Measurements from ENCODE around the gene PRKG2. TPM values are rescaled to one million over a fixed set of nuclear protein-coding genes. Genes with fewer than 3 reads are reported as not detected.

Gene PRKG2
- polyA plus RNA-seq, 1 of the 3 experiments (the other 2 are of a cell fraction): not detected

DNA sequence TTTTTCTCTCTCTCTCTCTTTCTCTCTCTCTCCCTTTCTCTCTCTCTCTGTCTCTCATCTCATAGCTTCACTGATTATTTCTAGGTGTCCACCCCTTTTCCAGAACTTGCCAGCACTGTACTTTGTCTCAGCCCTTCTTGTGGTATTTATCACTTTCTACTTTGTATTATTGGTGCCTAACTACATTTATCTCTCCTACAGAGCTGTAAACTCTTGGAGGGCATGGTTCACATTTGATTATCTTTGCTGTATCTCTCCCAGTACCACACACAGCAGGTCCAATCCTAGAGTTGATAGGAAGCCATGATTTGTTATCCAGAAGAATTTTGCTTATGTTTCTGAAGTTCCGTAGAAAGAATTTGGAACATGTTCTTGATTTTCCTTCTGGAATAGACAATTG is 5.2 kb upstream of the PRKG2 start (continued):
- no peak for TF ChIP-seq YY1 (IDR thresholded peaks at IDR 0.05; ENCODE audit: low read depth)

DNA sequence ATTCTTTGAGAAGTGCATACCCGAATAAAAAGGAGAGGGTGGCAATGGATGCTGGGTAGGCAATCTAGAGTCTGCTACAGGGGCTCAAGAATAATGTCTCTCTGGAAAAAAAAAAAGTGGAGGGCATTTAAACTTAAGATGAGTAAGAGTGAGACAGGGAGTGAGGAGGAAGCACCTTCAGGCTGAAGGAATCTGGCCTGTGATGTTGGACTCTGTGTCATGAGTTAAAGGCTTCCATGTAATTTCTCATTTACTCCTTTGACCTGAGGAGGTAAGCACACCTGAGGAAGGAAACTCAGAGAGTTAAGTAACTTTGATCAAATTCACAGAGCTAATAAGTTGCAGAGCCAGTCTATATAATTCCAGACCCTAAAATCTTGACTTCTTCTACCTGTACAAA is 3.2 kb upstream of the PRKG2 start:
- Histone ChIP-seq H3K4me1 (ENCODE audit: control insufficient read depth in 1 of 2, insufficient read depth in 2 of 2, low read depth in 1 of 2, low read length in 1 of 2) (no peaks in the 10 kb centered on the region), H3F3A (replicated peaks; ENCODE audit: insufficient read depth) (no peaks in the 10 kb centered on the region), H3K4me2 (no peak overlapping the region), H4K20me1 (ENCODE audit: insufficient read depth) (no peaks in the 10 kb centered on the region), H3K79me2 (ENCODE audit: insufficient read depth) (no peaks in the 10 kb centered on the region), H3K27me3 (ENCODE audit: insufficient read depth) (peaks cover 29% of the 10 kb centered on the region), H3K27ac (ENCODE audit: low read depth in 2 of 2, low read length in 1 of 2) (no peak overlapping the region), H3K9me3 (no peaks in the 10 kb centered on the region), H3K36me3 (replicated peaks in 1 of 2; ENCODE audit: control insufficient read depth in 1 of 2, insufficient read depth in 2 of 2, low read length in 1 of 2) (no peaks in the 10 kb centered on the region), H2AFZ (ENCODE audit: low read depth) (no peak overlapping the region), H3K9ac (no peak overlapping the region), H3K4me3 (ENCODE audit: low read depth in 2 of 2, low read length in 1 of 2) (no peak overlapping the region), H3K9me2 (no peaks in the 10 kb centered on the region)
- no peak for DNase-seq
- POLR2A ChIA-PET: no interaction called here
- CTCF ChIA-PET: no interaction called here
- TF ChIP-seq RFX5 (IDR thresholded peaks at IDR 0.05; ENCODE audit: low read length): no peak
- no peak for TF ChIP-seq SMC3 (IDR thresholded peaks at IDR 0.05; ENCODE audit: low read depth, low read length)
- no peak for TF ChIP-seq EZH2phosphoT487 (IDR thresholded peaks at IDR 0.05; ENCODE audit: borderline replicate concordance, low read depth)
- no peak for TF ChIP-seq SIN3A (IDR thresholded peaks at IDR 0.05; ENCODE audit: borderline replicate concordance, low read depth, low read length)
- TF ChIP-seq JUND (IDR thresholded peaks at IDR 0.05): no peak
- no peak for TF ChIP-seq RAD21 (IDR thresholded peaks at IDR 0.05; ENCODE audit: low read length)
- TF ChIP-seq FOXM1 (IDR thresholded peaks at IDR 0.05; ENCODE audit: low read depth): no peak
- no peak for TF ChIP-seq TAF1 (IDR thresholded peaks at IDR 0.05; ENCODE audit: borderline replicate concordance, low read depth, low read length)
- TF ChIP-seq NFIC (IDR thresholded peaks at IDR 0.05; ENCODE audit: borderline replicate concordance): no peak
- no peak for TF ChIP-seq RCOR1 (IDR thresholded peaks at IDR 0.05; ENCODE audit: low read length)
- no peak for TF ChIP-seq TEAD4 (IDR thresholded peaks at IDR 0.05; ENCODE audit: borderline replicate concordance, insufficient read depth)
- TF ChIP-seq CHD2 (IDR thresholded peaks at IDR 0.05; ENCODE audit: low read length, partially characterized antibody): no peak
- TF ChIP-seq FOXJ3 (CRISPR knock-in tag; IDR thresholded peaks at IDR 0.05): no peak
- TF ChIP-seq MEF2A (IDR thresholded peaks at IDR 0.05; ENCODE audit: borderline replicate concordance, low read depth): no peak
- 10% methylated on average over 1 of the region's 1 CpG for WGBS (ENCODE audit: low lambda C conversion rate)

DNA sequence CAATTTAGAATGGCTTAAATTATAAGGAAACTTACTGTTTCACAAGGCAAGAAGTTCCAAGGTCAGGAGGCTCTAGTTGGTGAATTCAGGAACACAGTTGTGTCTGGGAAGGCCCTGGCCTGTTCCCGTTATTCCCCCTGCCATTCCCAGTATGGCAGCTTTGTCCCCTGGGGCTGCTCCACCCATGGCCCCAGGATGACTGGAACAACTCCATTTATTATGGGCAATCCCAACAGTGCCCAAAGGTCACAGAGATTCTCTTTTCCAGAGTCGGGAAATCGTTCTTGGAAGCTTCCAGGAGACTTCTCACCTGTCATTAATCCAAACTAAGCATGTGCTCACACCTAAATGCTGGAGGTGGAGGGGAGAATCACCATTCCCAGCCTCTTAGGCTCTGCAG is 2.8 kb upstream of the PRKG2 start:
- WGBS (ENCODE audit: low lambda C conversion rate): 0% methylated on average over 2 of the region's 3 CpGs
- no peaks in the 10 kb centered on the region for H3K9me3 ChIP-seq
- H3F3A ChIP-seq (replicated peaks; ENCODE audit: insufficient read depth): no peaks in the 10 kb centered on the region
- TF ChIP-seq, protein P1, sequence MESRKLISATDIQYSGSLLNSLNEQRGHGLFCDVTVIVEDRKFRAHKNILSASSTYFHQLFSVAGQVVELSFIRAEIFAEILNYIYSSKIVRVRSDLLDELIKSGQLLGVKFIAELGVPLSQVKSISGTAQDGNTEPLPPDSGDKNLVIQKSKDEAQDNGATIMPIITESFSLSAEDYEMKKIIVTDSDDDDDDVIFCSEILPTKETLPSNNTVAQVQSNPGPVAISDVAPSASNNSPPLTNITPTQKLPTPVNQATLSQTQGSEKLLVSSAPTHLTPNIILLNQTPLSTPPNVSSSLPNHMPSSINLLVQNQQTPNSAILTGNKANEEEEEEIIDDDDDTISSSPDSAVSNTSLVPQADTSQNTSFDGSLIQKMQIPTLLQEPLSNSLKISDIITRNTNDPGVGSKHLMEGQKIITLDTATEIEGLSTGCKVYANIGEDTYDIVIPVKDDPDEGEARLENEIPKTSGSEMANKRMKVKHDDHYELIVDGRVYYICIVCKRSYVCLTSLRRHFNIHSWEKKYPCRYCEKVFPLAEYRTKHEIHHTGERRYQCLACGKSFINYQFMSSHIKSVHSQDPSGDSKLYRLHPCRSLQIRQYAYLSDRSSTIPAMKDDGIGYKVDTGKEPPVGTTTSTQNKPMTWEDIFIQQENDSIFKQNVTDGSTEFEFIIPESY (IDR thresholded peaks at IDR 0.05; ENCODE audit: borderline replicate concordance, low read depth): no peak
- no peak for TF ChIP-seq MEF2A (IDR thresholded peaks at IDR 0.05; ENCODE audit: borderline replicate concordance, low read depth)
- TF ChIP-seq, protein P2, sequence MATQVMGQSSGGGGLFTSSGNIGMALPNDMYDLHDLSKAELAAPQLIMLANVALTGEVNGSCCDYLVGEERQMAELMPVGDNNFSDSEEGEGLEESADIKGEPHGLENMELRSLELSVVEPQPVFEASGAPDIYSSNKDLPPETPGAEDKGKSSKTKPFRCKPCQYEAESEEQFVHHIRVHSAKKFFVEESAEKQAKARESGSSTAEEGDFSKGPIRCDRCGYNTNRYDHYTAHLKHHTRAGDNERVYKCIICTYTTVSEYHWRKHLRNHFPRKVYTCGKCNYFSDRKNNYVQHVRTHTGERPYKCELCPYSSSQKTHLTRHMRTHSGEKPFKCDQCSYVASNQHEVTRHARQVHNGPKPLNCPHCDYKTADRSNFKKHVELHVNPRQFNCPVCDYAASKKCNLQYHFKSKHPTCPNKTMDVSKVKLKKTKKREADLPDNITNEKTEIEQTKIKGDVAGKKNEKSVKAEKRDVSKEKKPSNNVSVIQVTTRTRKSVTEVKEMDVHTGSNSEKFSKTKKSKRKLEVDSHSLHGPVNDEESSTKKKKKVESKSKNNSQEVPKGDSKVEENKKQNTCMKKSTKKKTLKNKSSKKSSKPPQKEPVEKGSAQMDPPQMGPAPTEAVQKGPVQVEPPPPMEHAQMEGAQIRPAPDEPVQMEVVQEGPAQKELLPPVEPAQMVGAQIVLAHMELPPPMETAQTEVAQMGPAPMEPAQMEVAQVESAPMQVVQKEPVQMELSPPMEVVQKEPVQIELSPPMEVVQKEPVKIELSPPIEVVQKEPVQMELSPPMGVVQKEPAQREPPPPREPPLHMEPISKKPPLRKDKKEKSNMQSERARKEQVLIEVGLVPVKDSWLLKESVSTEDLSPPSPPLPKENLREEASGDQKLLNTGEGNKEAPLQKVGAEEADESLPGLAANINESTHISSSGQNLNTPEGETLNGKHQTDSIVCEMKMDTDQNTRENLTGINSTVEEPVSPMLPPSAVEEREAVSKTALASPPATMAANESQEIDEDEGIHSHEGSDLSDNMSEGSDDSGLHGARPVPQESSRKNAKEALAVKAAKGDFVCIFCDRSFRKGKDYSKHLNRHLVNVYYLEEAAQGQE (IDR thresholded peaks at IDR 0.05; ENCODE audit: low read depth, low read length): no peak
- ChIA-PET CTCF (no interaction called here), POLR2A (no interaction called here)
- H4K20me1 ChIP-seq (ENCODE audit: insufficient read depth): no peaks in the 10 kb centered on the region
- no peaks in the 10 kb centered on the region for H3K4me1 ChIP-seq (ENCODE audit: control insufficient read depth in 1 of 2, insufficient read depth in 2 of 2, low read depth in 1 of 2, low read length in 1 of 2)
- H3K9ac ChIP-seq: no peak overlapping the region
- H3K27me3 ChIP-seq (ENCODE audit: insufficient read depth): peaks cover 30% of the 10 kb centered on the region
- no peak overlapping the region for H3K4me3 ChIP-seq (ENCODE audit: low read depth in 2 of 2, low read length in 1 of 2)
- H3K36me3 ChIP-seq (replicated peaks in 1 of 2; ENCODE audit: control insufficient read depth in 1 of 2, insufficient read depth in 2 of 2, low read length in 1 of 2): no peaks in the 10 kb centered on the region
- H3K9me2 ChIP-seq: no peaks in the 10 kb centered on the region
- H2AFZ ChIP-seq (ENCODE audit: low read depth): no peak overlapping the region
- H3K4me2 ChIP-seq: no peak overlapping the region
- no peaks in the 10 kb centered on the region for H3K79me2 ChIP-seq (ENCODE audit: insufficient read depth)
- H3K27ac ChIP-seq (ENCODE audit: low read depth in 2 of 2, low read length in 1 of 2): no peak overlapping the region
- DNase-seq: no peak
